B cell (primary cell): ENCODE data around the gene ATP8A2. TPM values are rescaled to one million over a fixed set of nuclear protein-coding genes. Genes with fewer than 3 reads are reported as not detected.

Source experiments
- ATAC-seq: fragments of 200-7000 bp; cut with Tn5 transposase; one replicate; pipeline ENCODE4 v1.10.0; 2021; ENCODE audit warnings: low read depth, mild to moderate bottlenecking, moderate number of reproducible peaks, moderate library complexity
- CTCF ChIA-PET: fragments of 350-600 bp; sonication (Branson Sonifier 250); formaldehyde crosslinking; loops from one replicate; lab custom pipeline; 2021; ENCODE audit warnings: antibody characterized with exemption, inconsistent platforms; lab: Charles Lee
- POLR2A ChIA-PET: fragments of 350-600 bp; sonication (Branson Sonifier 250); formaldehyde crosslinking; loops from one replicate; lab custom pipeline; 2021; ENCODE audit warnings: antibody characterized with exemption; lab: Charles Lee
- DNase-seq: peaks from one replicate; pipeline ENCODE4 v3.0.0; 2013
- H2AFZ ChIP-seq: 2 replicates; pipeline ENCODE4 v1.6.1; 2012; ENCODE audit warnings: mild to moderate bottlenecking, low read depth, low read length; ENCODE audit not compliant: insufficient read depth, poor library complexity, severe bottlenecking
- H3K27ac ChIP-seq, 2 donors: 1 replicate in 1 of 2; 2 replicates in 1 of 2; pipeline ENCODE4 v1.5.1; 2012 to 2013; ENCODE audit warnings: low read length in 2 of 2, mild to moderate bottlenecking in 2 of 2, moderate library complexity in 1 of 2
- H3K27me3 ChIP-seq, 4 experiments: fragments of 200-600 bp in 1 of 4; sonication (generic) in 1 of 4; replicated peaks in 1 of 4; 1 replicate in 2 of 4; 2 replicates in 2 of 4; pipeline versions ENCODE4 v1.6.1 to v1.7.0; 2013 to 2016; ENCODE audit warnings: low read length in 3 of 4, mild to moderate bottlenecking in 2 of 4, mixed read lengths in 1 of 4, moderate library complexity in 1 of 4; ENCODE audit not compliant: insufficient read depth in 4 of 4, control insufficient read depth in 3 of 4; ENCODE audit errors: control extremely low read depth in 1 of 4
- H3K36me3 ChIP-seq, 2 experiments: replicated peaks in 1 of 2; 1 replicate in 1 of 2; 2 replicates in 1 of 2; pipeline versions ENCODE4 v1.6.1 to v1.7.1; 2013; ENCODE audit warnings: low read length in 1 of 2; ENCODE audit not compliant: insufficient read depth in 2 of 2, control insufficient read depth in 1 of 2; ENCODE audit errors: control extremely low read depth in 1 of 2, extremely low read depth in 1 of 2
- H3K4me1 ChIP-seq, 2 donors: fragments of 200-600 bp in 1 of 2; sonication (generic) in 1 of 2; 1 replicate in 1 of 2; 2 replicates in 1 of 2; pipeline versions ENCODE4 v1.5.1 to v1.6.1; 2013 to 2017; ENCODE audit warnings: low read length in 2 of 2; ENCODE audit not compliant: control insufficient read depth in 2 of 2, insufficient read depth in 2 of 2
- H3K4me2 ChIP-seq: replicated peaks from 2 replicates; pipeline ENCODE3; 2012; ENCODE audit warnings: mild to moderate bottlenecking, low read depth, low read length; ENCODE audit not compliant: poor library complexity, severe bottlenecking
- H3K4me3 ChIP-seq, 5 experiments: fragments of 200-600 bp in 1 of 5; sonication (generic) in 1 of 5; 1 replicate in 3 of 5; 2 replicates in 2 of 5; pipeline versions ENCODE4 v1.5.1 to v1.7.0; 2011 to 2016; ENCODE audit warnings: low read length in 4 of 5, mild to moderate bottlenecking in 4 of 5, low read depth in 2 of 5, control low read depth in 1 of 5, moderate library complexity in 1 of 5; ENCODE audit not compliant: insufficient read depth in 1 of 5; ENCODE audit errors: control extremely low read depth in 1 of 5, extremely low read depth in 1 of 5
- H3K79me2 ChIP-seq: fragments of 200-600 bp; sonication (generic); one replicate; pipeline ENCODE4 v1.6.0; 2016; ENCODE audit warnings: low read length; ENCODE audit not compliant: control insufficient read depth, insufficient read depth
- H3K9ac ChIP-seq: fragments of 200-600 bp; sonication (generic); 2 replicates; pipeline ENCODE4 v1.6.1; 2017; ENCODE audit warnings: mild to moderate bottlenecking, low read length, moderate library complexity
- H3K9me3 ChIP-seq, 3 donors: one replicate each; pipeline versions ENCODE4 v1.6.1 to v1.7.1; 2013; ENCODE audit warnings: low read length in 2 of 3; ENCODE audit not compliant: control insufficient read depth in 2 of 3, insufficient read depth in 1 of 3; ENCODE audit errors: control extremely low read depth in 1 of 3
- H4K20me1 ChIP-seq: 2 replicates; pipeline ENCODE4 v1.6.0; 2012; ENCODE audit warnings: mild to moderate bottlenecking, low read length; ENCODE audit not compliant: insufficient read depth, control insufficient read depth, poor library complexity, severe bottlenecking
- H3K27ac Mint-ChIP-seq: one replicate; pipeline ENCODE4 v1.8.0; 2021; ENCODE audit warnings: mixed read lengths
- H3K27me3 Mint-ChIP-seq: one replicate; pipeline ENCODE4 v1.8.0; 2021; ENCODE audit warnings: mixed read lengths
- H3K4me1 Mint-ChIP-seq: one replicate; pipeline ENCODE4 v1.8.0; 2021; ENCODE audit warnings: mixed read lengths
- H3K4me3 Mint-ChIP-seq: one replicate; pipeline ENCODE4 v1.8.0; 2021; ENCODE audit warnings: mixed read lengths
- H3K9me3 Mint-ChIP-seq: one replicate; pipeline ENCODE4 v1.8.0; 2022; ENCODE audit warnings: mixed read lengths; ENCODE audit not compliant: insufficient read depth
- EZH2 ChIP-seq: IDR thresholded peaks from 2 replicates; pipeline ENCODE4 v1.6.1; 2012; ENCODE audit warnings: borderline replicate concordance, low read depth, mild to moderate bottlenecking, moderate library complexity, low read length; ENCODE audit not compliant: insufficient read depth, poor library complexity, severe bottlenecking
- WGBS: methylation state at CpG from one replicate; pipeline ENCODE4 v1.1.5; 2013; ENCODE audit warnings: missing lambda C conversion rate; ENCODE audit not compliant: insufficient coverage; 5-methylcytosine and 5-hydroxymethylcytosine counted together
- intact Hi-C: fragments of 100-400 bp; cut with micrococcal nuclease; formaldehyde crosslinking; loops from one replicate; pipeline ENCODE4 v1.10.0; 2022
- polyA plus RNA-seq: library from polyadenylated mRNA; depleted of rRNA; stranded (reverse); fragments of >200 nt; gene quantifications from 2 replicates; pipeline ENCODE4 v1.2.3, GENCODE V29; 2012
- total RNA-seq, 2 donors: library from RNA; stranded (reverse); fragments of 120-200 nt in 1 of 2; gene quantifications; 1 replicate in 1 of 2; 2 replicates in 1 of 2; pipeline versions ENCODE4 v1.2.3 to v1.2.4, GENCODE V29; 2013 to 2022
- TF ChIP-seq, protein P1 (sequence below): fragments of 200-600 bp; IDR thresholded peaks from one replicate; pipeline ENCODE4 v1.8.0; 2022; ENCODE audit warnings: antibody characterized with exemption, mild to moderate bottlenecking

ATP8A2 gene
- total and polyA plus RNA-seq, 2 donors (not counting 1 experiment from before 2014, with no cell fraction given): not detected

DNA sequence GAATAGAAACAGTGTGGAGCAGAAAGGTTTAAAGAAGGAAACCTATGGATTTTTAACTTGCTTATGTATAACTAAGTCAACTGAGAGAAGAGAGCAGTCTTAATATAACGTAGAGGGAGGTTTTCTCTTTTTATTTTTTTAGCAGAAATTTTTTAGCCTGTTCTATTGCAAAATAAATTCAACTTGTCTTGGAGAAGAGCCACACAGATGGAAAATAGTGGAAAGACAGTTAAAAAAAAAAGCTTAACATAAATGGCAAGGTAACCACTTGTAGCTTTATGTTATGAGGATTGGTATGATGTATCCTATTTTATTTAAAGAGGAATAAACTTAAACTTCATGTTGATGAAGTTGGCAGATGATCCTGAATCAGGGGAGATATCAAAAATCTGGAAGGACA is 367.6 kb downstream of the ATP8A2 start:
- no peak for TF ChIP-seq EZH2
- TF ChIP-seq, protein P1, sequence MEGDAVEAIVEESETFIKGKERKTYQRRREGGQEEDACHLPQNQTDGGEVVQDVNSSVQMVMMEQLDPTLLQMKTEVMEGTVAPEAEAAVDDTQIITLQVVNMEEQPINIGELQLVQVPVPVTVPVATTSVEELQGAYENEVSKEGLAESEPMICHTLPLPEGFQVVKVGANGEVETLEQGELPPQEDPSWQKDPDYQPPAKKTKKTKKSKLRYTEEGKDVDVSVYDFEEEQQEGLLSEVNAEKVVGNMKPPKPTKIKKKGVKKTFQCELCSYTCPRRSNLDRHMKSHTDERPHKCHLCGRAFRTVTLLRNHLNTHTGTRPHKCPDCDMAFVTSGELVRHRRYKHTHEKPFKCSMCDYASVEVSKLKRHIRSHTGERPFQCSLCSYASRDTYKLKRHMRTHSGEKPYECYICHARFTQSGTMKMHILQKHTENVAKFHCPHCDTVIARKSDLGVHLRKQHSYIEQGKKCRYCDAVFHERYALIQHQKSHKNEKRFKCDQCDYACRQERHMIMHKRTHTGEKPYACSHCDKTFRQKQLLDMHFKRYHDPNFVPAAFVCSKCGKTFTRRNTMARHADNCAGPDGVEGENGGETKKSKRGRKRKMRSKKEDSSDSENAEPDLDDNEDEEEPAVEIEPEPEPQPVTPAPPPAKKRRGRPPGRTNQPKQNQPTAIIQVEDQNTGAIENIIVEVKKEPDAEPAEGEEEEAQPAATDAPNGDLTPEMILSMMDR: no peak
- no peak overlapping the region for H2AFZ ChIP-seq
- no peaks in the 10 kb centered on the region for H4K20me1 ChIP-seq
- POLR2A ChIA-PET: no interaction called here
- WGBS: no CpG with 5 or more reads among the region's 1 CpG
- no peak overlapping the region for H3K4me3 Mint-ChIP-seq
- peaks cover 4% of the 10 kb centered on the region for H3K27me3 Mint-ChIP-seq
- H3K4me3 ChIP-seq: no peak overlapping the region
- no peaks in the 10 kb centered on the region for H3K4me1 ChIP-seq
- no peaks in the 10 kb centered on the region for H3K27me3 ChIP-seq
- intact Hi-C loops: no loop called here
- ATAC-seq (no peak), DNase-seq (no peak)
- CTCF ChIA-PET: no interaction called here
- H3K36me3 ChIP-seq: no peaks in the 10 kb centered on the region
- no peaks in the 10 kb centered on the region for H3K9me3 Mint-ChIP-seq
- H3K9me3 ChIP-seq: no peaks in the 10 kb centered on the region
- no peaks in the 10 kb centered on the region for H3K4me1 Mint-ChIP-seq
- no peak overlapping the region for H3K27ac ChIP-seq
- no peak overlapping the region for H3K27ac Mint-ChIP-seq
- no peak overlapping the region for H3K9ac ChIP-seq
- no peaks in the 10 kb centered on the region for H3K79me2 ChIP-seq
- H3K4me2 ChIP-seq: no peak overlapping the region

DNA sequence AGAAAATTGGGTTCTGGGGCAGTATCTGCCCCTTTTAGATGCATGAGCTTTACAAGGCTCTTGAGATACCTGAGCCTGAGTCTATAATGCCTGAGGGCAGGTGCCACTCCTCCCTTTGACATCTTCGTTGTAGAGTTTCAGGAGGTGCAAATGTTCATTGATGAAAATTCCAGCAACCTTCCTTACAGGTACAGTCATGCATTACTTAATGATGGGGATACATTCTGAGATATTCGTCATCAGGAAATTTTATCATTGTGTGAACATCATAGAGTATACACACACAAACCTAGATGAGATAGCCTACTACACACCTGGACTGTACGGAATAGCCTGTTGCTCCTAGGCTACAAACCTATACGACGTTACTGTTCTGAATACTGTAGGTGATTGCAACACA is 370.0 kb downstream of the ATP8A2 start:
- Histone ChIP-seq H3K9me3 (no peaks in the 10 kb centered on the region), H3K79me2 (no peaks in the 10 kb centered on the region), H3K4me1 (no peaks in the 10 kb centered on the region), H3K27me3 (no peaks in the 10 kb centered on the region), H2AFZ (no peak overlapping the region), H3K4me3 (no peak overlapping the region), H3K4me2 (no peak overlapping the region), H3K36me3 (no peaks in the 10 kb centered on the region), H3K9ac (no peak overlapping the region), H4K20me1 (no peaks in the 10 kb centered on the region), H3K27ac (no peak overlapping the region)
- H3K4me3 Mint-ChIP-seq: no peak overlapping the region
- POLR2A ChIA-PET: no interaction called here
- no peaks in the 10 kb centered on the region for H3K9me3 Mint-ChIP-seq
- no peak for TF ChIP-seq EZH2
- TF ChIP-seq, protein P1: no peak
- no peak for ATAC-seq
- H3K27ac Mint-ChIP-seq: no peak overlapping the region
- H3K27me3 Mint-ChIP-seq: peaks cover under 1% of the 10 kb centered on the region
- intact Hi-C loops: no loop called here
- CTCF ChIA-PET: no interaction called here
- WGBS: 63% methylated on average over 1 of the region's 5 CpGs
- no peak for DNase-seq
- no peaks in the 10 kb centered on the region for H3K4me1 Mint-ChIP-seq
